ENCODE results near the gene RNF126.
A peak's percentile ranks its signal among the peaks of the same experiment; 100 is the strongest.

RNF126 gene

GRCh38 chr19:682678-683320 is 19.8 kb upstream of the RNF126 start:
- no peak for TF ChIP-seq CTCF (IDR thresholded peaks at IDR 0.05; ENCODE audit: borderline replicate concordance, insufficient read depth, low read depth, low read length)
- no peak overlapping the region for H3K4me3 ChIP-seq (ENCODE audit: low read depth, low read length)

GRCh38 chr19:681029-682019 is 18.3 kb upstream of the RNF126 start:
- no peak for TF ChIP-seq CTCF (IDR thresholded peaks at IDR 0.05; ENCODE audit: borderline replicate concordance, insufficient read depth, low read depth, low read length)
- no peak overlapping the region for H3K4me3 ChIP-seq (ENCODE audit: low read depth, low read length)

- peak; percentile 70 for TF ChIP-seq CTCF (IDR thresholded peaks at IDR 0.05; ENCODE audit: borderline replicate concordance, insufficient read depth, low read depth, low read length)
- H3K4me3 ChIP-seq (ENCODE audit: low read depth, low read length), result peak overlapping the region; percentile 78
Observed at GRCh38 chr19:680287-681028, 17.4 kb upstream of the RNF126 start.

GRCh38 chr19:679418-680286 is 16.6 kb upstream of the RNF126 start:
- no peak for TF ChIP-seq CTCF (IDR thresholded peaks at IDR 0.05; ENCODE audit: borderline replicate concordance, insufficient read depth, low read depth, low read length)
- peak overlapping the region; percentile 78 for H3K4me3 ChIP-seq (ENCODE audit: low read depth, low read length)

- H3K4me3 ChIP-seq (ENCODE audit: low read depth, low read length), result peak overlapping the region; percentile 78
- no peak for TF ChIP-seq CTCF (IDR thresholded peaks at IDR 0.05; ENCODE audit: borderline replicate concordance, insufficient read depth, low read depth, low read length)
Observed at GRCh38 chr19:678791-679388, 15.9 kb upstream of the RNF126 start.

Data from GM12875 (cell line).